Panc1 (cell line): Measurements from ENCODE around the gene SYT2.
"Not testable (repeated sequence)": the region's sequence is repeated elsewhere in the genome, so short reads cannot be mapped to it uniquely, and the experiment has no call there.

ENCODE experiments used
- POLR2AphosphoS5 ChIP-seq: IDR thresholded peaks from 2 replicates; pipeline ENCODE4 v1.6.1; 2012; ENCODE audit warnings: mild to moderate bottlenecking, low read depth, low read length, moderate library complexity
- TF ChIP-seq, protein P1 (sequence below): fragments of 450-650 bp; IDR thresholded peaks from 2 replicates; pipeline ENCODE4 v1.5.1; 2017; ENCODE audit warnings: mild to moderate bottlenecking

DNA sequence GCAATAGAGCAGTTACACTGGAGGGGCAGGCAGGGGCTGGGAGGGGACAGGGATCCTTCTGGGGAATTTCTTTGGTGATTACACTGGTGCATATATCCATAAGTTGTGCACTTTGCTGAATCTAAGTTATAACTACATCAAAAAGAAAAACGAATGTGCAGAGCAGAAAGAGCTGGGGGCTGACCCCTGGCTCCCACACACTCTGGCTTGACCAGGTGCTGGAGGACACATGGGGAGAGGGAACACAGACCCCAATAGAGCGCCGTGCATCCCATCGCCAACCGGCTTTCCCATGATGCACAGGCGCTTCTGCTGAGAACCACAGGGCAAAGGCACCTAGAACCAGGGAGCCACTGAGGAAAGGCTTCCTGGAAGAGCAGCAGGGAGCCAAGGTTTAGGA is 80.2 kb downstream of the SYT2 start:
- TF ChIP-seq, protein P1, sequence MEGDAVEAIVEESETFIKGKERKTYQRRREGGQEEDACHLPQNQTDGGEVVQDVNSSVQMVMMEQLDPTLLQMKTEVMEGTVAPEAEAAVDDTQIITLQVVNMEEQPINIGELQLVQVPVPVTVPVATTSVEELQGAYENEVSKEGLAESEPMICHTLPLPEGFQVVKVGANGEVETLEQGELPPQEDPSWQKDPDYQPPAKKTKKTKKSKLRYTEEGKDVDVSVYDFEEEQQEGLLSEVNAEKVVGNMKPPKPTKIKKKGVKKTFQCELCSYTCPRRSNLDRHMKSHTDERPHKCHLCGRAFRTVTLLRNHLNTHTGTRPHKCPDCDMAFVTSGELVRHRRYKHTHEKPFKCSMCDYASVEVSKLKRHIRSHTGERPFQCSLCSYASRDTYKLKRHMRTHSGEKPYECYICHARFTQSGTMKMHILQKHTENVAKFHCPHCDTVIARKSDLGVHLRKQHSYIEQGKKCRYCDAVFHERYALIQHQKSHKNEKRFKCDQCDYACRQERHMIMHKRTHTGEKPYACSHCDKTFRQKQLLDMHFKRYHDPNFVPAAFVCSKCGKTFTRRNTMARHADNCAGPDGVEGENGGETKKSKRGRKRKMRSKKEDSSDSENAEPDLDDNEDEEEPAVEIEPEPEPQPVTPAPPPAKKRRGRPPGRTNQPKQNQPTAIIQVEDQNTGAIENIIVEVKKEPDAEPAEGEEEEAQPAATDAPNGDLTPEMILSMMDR: not testable (repeated sequence)
- TF ChIP-seq POLR2AphosphoS5: not testable (repeated sequence)
